ENCODE results near the gene CHRNG. TPM values are rescaled to one million over a fixed set of nuclear protein-coding genes. Genes with fewer than 3 reads are reported as not detected.

The CHRNG gene
- total and polyA plus RNA-seq, 7 donors = not detected

DNA sequence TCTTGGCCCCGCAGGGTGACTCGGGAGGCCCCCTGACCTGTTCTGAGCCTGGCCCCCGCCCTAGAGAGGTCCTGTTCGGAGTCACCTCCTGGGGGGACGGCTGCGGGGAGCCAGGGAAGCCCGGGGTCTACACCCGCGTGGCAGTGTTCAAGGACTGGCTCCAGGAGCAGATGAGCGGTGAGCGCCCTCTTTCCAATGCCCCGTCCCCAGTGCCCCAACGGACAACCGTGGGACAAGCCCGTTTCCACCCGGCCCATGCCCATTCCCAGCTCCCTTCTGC, 16.1 kb upstream of the CHRNG start:
- intact Hi-C loops (cut with DNase I) = loop anchor here (2.0 to 5.0 kb wide), 2 partner anchors 83 to 616 kb away; no protein-coding TSS in a partner anchor
- no peak overlapping the region for H3K27ac ChIP-seq
- peaks cover 0 to 31% (median 29%) of the 10 kb centered on the region in 4 donors for H3K4me1 ChIP-seq
- no peak for TF ChIP-seq POLR2A (IDR thresholded peaks at IDR 0.05)
- WGBS, 2 donors = 10 to 17% methylated on average over 16 of the region's 16 CpGs
- no peak for DNase-seq
- H3K9me3 ChIP-seq = no peaks in the 10 kb centered on the region
- peaks cover 30 to 74% (median 51%) of the 10 kb centered on the region in 3 donors for H3K27me3 ChIP-seq
- H3K36me3 ChIP-seq = no peaks in the 10 kb centered on the region
- H3K4me3 ChIP-seq = no peak overlapping the region

- Histone ChIP-seq H3K9me3 (no peaks in the 10 kb centered on the region), H3K4me1 (peaks cover 0 to 31% (median 29%) of the 10 kb centered on the region in 4 donors), H3K27ac (no peak overlapping the region), H3K4me3 (peak overlapping the region in 3 of 4 donors; percentile 9 to 36 (median 33)), H3K27me3 (peaks cover 30 to 74% (median 51%) of the 10 kb centered on the region in 3 donors), H3K36me3 (no peaks in the 10 kb centered on the region)
- intact Hi-C loops (cut with DNase I) = loop anchor here (2.0 to 5.0 kb wide), 2 partner anchors 83 to 617 kb away; no protein-coding TSS in a partner anchor
- TF ChIP-seq POLR2A (IDR thresholded peaks at IDR 0.05) (no peak), POLR2AphosphoS5 (IDR thresholded peaks at IDR 0.05) (no peak)
- 1% methylated on average over 75 of the region's 75 CpGs for WGBS, 2 donors
- no peak for DNase-seq
These were observed 15.6 kb upstream of the CHRNG start for GRCh38 chr2:232523682-232524597.

DNA sequence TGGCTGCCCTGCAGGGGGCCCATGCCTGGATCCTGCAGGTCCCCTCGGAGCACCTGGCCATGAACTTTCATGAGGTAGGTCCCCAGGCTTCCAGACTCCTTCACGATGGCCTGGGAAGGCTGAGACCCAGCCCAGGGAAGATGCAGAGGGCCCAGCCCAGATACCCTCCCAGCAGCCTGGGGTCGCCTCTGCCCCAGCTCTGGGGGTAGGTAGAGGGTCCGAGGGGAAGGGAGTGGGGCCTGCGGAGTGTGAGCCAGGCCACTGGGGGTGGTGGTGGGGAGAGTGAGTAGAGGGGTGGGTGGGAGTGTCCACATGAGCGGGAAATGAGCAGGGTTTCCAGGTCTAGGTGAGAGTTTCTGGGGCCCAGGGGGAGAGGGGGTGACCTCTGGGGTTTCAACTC, 14.7 kb upstream of the CHRNG start:
- Histone ChIP-seq H3K27ac (no peak overlapping the region), H3K27me3 (peaks cover 30 to 70% (median 48%) of the 10 kb centered on the region in 3 donors), H3K36me3 (no peaks in the 10 kb centered on the region), H3K4me3 (no peak overlapping the region), H3K9me3 (no peaks in the 10 kb centered on the region), H3K4me1 (peaks cover 0 to 31% (median 29%) of the 10 kb centered on the region in 4 donors)
- no peak for TF ChIP-seq POLR2A (IDR thresholded peaks at IDR 0.05)
- no peak for TF ChIP-seq CTCF (IDR thresholded peaks at IDR 0.05)
- intact Hi-C loops (cut with DNase I) = loop anchor here (5.0 kb wide), 1 partner anchor 617 kb away; no protein-coding TSS in a partner anchor
- DNase-seq = no peak
- WGBS, 2 donors = 61 to 74% methylated on average over 6 of the region's 6 CpGs

- WGBS, 2 donors = 88% methylated on average over 14 of the region's 14 CpGs
- no peaks in the 10 kb centered on the region for H3K36me3 ChIP-seq
- H3K4me1 ChIP-seq = peaks cover 0 to 31% (median 29%) of the 10 kb centered on the region in 4 donors
- intact Hi-C loops (cut with DNase I) = no loop called here
- no peak overlapping the region for H3K27ac ChIP-seq
- TF ChIP-seq EP300 (IDR thresholded peaks at IDR 0.05) (no peak), CTCF (IDR thresholded peaks at IDR 0.05) (no peak), POLR2A (IDR thresholded peaks at IDR 0.05) (no peak), POLR2AphosphoS5 (IDR thresholded peaks at IDR 0.05) (no peak)
- H3K4me3 ChIP-seq = no peak overlapping the region
- no peak for DNase-seq
- no peaks in the 10 kb centered on the region for H3K9me3 ChIP-seq
- H3K27me3 ChIP-seq = peaks cover 30 to 65% (median 48%) of the 10 kb centered on the region in 3 donors
These were observed 14.3 kb upstream of the CHRNG start for GRCh38 chr2:232525199-232525598.

DNA sequence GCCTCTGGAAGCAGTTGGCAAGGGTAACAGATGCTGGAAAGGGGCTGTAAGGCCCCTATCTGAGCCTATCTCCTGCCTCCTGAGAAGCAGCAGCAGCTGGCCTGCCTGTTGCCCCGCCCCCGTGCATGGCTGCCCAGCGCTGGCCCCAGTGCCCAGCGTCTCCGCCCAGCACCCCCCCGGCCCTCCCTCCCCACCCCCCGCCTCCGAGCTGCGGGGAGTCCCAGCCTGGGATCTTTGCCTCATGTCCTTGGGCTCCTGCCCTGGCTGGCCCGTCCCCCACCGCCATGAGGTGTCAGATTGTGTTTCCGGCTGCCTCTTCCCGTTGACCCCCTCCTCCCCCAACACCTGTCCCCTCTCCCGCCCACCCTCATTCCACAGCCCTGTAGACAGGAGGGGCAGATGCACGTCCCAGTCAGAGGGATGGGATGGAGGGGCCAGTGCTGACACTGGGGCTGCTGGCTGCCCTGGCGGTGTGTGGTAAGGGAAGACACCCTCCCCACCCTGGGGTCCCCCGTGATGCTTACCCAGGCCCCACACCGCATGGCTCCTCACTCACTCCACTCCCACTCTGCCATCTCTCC, 13.6 kb upstream of the CHRNG start, which contains the start of gene CHRND:
Gene CHRND, plus strand, starts transcription at position 370 of the 581 bp plus-strand sequence. Its CDS starts 56 bp downstream, at position 426.
- DNase-seq = no peak
- no peaks in the 10 kb centered on the region for H3K36me3 ChIP-seq
- H3K4me1 ChIP-seq = peaks cover 0 to 31% (median 29%) of the 10 kb centered on the region in 4 donors
- H3K9me3 ChIP-seq = no peaks in the 10 kb centered on the region
- intact Hi-C loops (cut with DNase I) = no loop called here
- TF ChIP-seq POLR2A (IDR thresholded peaks at IDR 0.05) (no peak), CTCF (IDR thresholded peaks at IDR 0.05) (no peak), EP300 (IDR thresholded peaks at IDR 0.05) (no peak), POLR2AphosphoS5 (IDR thresholded peaks at IDR 0.05) (no peak)
- H3K27ac ChIP-seq = no peak within 1 kb of the TSS
- no peak within 1 kb of the TSS for H3K4me3 ChIP-seq
- 12 to 24% methylated on average over 18 of the region's 18 CpGs for WGBS, 2 donors
- peaks cover 30 to 59% (median 48%) of the 10 kb centered on the region in 3 donors for H3K27me3 ChIP-seq

Measured in sigmoid colon (tissue), 7 donors.